HG02981 (cell line): Measurements from ENCODE around the gene GRID1.

ENCODE experiments used
- ATAC-seq: cut with Tn5 transposase; IDR thresholded peaks from one replicate; pipeline ENCODE4 v1.9.1; 2021; ENCODE audit warnings: mild to moderate bottlenecking, moderate library complexity; ENCODE audit not compliant: unreplicated experiment

The GRID1 gene

GRCh38 chr10:85922356-85923129 lies 444.1 kb downstream of the GRID1 start:
- ATAC-seq: no peak

- no peak for ATAC-seq
Measured at GRCh38 chr10:85921789-85922188, 444.8 kb downstream of the GRID1 start.

DNA sequence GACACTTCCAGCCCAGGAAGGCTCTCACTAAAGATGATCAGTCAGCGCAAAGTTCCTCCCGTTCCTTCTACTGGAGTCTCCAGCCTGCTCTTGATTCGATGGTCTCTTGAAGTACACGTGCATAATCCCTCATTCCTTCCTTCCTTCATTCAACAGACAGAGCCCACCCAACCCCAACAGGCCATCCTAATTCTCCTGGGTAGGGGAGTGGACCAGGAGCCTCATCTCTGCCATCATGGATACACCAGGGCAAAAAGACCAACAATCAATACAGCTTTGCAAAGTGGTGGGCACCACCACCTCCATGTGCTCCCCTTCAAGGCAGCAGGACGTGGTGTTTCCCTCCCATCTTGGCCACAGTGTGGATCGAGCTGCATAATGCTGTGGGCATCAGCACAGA lies 446.3 kb downstream of the GRID1 start:
- no peak for ATAC-seq

DNA sequence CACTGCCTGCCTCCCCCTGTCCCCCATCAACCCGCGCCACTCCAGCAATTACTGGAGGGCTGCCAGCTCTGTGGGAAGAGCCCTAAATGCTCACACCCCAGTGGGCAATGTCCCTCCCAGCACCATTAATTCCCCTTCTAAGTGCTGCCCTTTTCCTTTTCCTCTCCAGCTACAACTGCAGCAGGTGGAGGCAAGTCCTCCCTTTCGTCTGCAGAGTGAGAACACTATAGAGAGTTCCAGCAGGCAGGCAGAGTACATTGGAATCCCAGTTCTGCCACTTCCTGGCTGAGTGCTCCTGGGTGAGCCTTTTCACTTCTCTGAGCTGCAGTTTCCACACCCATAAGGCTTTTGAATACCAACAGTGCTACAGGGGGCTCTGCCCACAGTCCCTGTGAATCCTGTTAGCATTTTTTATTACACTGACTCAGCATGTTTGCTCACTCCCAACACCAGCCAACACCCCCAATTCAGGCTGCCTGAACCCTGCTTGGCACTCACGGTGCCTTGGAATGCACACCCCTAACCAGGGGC lies 447.0 kb downstream of the GRID1 start:
- ATAC-seq: no peak

DNA sequence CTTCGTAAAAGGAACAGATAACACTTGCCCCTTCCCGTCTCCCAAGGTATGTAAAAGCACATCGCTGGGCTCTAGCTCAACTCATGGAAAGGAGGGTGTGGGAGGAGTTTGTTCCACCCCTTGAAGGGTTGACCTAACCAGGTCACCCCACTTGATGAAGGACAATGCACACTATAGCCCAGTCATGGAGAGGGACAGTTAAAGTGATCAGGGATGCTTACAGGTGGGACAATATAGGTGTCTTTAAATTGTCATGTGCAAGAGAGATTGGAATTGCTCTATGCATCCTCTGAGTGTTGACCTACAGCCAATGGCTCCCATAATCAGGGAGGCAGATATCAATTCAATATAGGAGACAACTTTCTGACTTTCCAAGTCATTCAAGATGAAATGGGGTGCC lies 448.2 kb downstream of the GRID1 start:
- ATAC-seq: no peak

DNA sequence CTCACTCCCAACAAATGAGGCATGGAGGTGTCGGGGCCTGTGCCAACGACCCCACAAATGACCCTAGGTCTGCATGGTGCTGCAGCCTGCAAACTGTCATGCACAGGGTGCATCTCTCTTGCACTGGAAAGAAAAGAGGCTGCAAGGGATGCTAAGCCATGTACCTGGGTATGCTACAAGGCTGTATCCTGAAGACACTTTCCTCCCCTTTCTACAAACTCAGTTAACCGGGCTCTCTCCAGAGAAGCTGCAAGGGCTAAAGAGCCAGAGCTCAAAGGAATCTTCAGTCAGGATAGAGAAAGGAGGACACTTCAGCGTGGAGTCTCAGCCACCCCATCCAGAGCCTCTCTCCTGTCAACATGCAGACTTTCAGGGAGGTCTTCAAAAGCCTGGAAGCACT lies 449.0 kb downstream of the GRID1 start:
- ATAC-seq: no peak

GRCh38 chr10:85916994-85917573 lies 449.5 kb downstream of the GRID1 start:
- ATAC-seq: no peak

DNA sequence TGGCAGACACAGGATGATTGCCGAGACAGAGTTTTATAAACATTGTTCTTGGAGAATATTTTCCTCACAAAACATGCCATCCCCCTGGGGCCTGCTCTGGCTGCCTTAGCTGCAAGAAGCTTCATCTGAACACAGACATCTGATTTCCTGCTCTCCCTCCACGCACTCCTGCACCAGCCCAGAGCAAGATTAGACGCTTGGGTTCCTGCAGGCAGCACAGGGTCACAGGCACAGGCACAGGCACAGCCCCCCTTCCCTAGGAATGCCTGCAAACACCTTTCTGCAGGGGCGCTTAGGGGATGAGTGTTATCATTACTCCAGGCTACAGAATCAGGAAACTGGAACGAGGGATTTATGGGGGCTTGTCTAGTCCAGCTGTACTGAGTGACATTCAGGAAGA lies 450.3 kb downstream of the GRID1 start:
- no peak for ATAC-seq

- no peak for ATAC-seq
Measured at GRCh38 chr10:85915245-85915846, 451.2 kb downstream of the GRID1 start.

DNA sequence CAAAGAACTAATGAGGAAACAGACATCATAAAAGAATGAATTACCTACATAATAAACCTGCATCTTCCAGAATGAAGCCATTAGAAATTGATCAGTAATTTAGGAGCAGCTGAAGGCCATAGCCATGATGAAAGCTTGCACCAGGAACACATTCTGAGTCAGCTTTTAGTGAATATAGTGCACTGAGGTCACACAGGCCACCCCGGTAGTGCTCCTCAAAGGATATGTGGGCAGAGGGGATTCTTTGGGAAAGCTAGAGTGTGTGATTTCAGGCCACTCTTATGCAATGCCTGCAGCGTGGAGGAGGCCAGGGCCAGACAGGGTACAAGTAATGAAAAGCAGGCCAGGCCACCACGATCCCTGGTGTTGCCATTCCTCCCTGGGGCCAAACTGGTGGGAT lies 451.9 kb downstream of the GRID1 start:
- no peak for ATAC-seq

DNA sequence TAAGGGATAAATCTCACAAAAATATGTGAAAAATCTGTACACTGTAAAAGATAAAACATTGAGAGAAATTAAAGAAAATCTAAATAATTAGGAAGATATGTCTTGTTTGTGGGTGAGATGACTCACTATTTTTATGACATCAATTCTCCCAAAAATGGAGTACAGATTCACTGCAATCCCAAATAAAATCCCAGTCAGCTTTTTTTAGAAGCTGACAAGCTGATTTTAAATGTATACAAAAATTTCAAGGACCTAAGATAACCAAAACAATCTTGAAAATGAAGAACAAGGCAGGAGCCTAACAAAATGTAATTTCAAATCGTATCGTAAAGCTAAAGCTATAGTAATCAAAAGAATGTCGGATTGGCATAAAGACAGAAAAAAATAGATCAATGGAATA lies 458.1 kb downstream of the GRID1 start:
- no peak for ATAC-seq

DNA sequence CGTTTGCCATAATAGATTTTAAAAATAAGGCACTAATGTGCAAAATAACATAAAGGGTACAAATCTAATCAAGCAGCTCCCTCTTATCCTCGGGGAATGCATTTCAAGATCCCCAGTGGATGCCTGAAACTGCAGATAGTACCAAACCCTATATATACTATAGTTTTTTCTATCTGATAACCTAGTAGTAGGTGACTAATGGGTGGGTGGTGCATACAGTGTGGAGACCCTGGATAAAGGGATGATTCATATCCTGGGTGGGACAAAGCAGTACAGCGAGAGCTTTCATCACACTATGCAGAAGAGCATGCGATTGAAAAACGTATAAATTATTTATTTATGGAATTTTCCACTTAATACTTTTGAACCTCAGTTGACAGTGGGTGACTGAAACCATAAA lies 464.5 kb downstream of the GRID1 start:
- no peak for ATAC-seq

- ATAC-seq: no peak
Measured at GRCh38 chr10:85901599-85901998, 465.0 kb downstream of the GRID1 start.

DNA sequence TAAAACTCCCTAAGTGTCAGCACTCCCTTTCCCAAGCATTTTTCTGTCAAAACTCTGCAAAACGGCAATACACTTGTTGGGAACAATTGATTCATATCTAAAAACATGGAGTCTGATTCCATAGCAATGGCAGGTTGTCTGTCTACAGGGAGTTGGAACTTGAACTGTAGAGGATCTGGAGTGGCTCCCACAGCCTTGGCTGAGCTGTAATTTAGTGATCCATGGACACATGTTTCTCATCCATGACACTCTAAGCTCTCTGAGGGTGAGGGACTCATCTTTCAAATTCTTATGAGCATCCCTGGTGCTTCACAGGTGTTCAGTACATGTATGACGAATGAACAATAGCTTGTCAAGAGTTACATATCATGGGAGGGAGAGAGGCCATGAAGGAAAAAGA lies 466.1 kb downstream of the GRID1 start:
- no peak for ATAC-seq

GRCh38 chr10:85900061-85900460 lies 466.5 kb downstream of the GRID1 start:
- no peak for ATAC-seq

- no peak for ATAC-seq
Measured at GRCh38 chr10:85891472-85891871, 475.1 kb downstream of the GRID1 start.

DNA sequence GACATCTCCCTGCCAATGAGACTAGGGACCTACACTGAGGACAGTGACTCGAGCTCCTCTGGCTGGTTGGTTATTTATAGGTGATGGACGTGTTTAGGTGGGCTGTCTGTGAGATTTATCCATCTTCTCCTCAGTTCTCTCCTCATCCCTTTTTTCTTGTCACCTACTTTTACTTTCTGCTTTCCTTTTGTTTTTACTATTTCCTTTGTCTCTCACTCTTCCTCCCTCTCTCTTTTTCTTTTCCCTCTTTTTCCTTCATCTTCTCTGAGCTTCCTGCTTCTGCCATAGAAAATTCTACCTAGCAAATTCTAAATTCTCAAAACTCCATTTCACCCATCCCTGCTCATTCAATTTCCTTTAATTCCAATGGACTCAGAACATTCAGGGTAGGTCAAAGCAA lies 478.0 kb downstream of the GRID1 start:
- ATAC-seq: no peak

GRCh38 chr10:85888004-85888403 lies 478.6 kb downstream of the GRID1 start:
- no peak for ATAC-seq

GRCh38 chr10:85874208-85874607 lies 492.4 kb downstream of the GRID1 start:
- no peak for ATAC-seq

- no peak for ATAC-seq
Measured at GRCh38 chr10:85873063-85873462, 493.5 kb downstream of the GRID1 start.

DNA sequence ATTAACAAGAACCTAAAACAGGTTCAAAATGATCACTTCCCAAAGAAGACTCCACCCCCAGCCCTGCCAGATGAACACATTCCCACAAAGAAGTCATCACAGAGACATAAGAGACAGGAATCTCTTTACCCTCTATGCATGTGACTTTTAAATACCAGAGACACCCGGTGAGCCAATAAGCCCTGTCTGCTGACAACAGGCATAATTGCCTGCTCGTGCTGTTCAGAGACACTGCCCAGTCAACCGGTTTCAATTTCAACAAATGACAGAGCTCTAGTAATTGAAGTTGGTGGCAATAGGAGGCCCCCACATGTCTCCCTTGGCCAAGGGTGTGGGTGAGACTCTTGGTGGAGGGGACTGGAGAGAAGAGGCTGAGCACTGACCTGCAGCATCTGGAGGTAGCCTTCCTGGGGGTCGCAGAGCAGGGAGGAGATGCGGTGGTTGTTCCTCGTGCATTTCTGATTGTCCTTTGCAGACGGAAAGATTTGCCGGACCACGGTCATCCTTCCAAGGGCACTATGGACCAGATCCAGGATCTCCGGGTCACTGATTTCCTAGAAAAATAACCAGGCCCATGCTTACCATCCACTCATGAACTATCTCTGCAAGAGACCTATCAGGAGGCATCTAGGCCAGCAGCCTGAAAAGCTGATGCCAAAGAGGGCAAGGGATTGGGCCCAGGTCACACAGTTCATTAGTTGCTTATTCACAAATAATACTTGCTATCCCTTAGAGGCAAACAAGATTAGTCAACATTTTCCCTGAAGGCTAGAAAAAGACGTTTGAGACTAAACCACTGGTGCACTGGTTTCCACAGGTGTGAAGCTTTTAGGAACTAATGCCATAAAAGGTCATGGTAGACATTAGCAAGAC lies 497.7 kb downstream of the GRID1 start:
- ATAC-seq: no peak
